Measurements from ENCODE around the gene DMRTA2.

- TF ChIP-seq CTCF (IDR thresholded peaks at IDR 0.05) (no peak), POLR2A (IDR thresholded peaks at IDR 0.05) (no peak)
Measured at GRCh38 chr1:50452700-50453099, 29.5 kb upstream of the DMRTA2 start.
